Body of pancreas (tissue), 4 donors: ENCODE results near the gene OR6C6. TPM values are rescaled to one million over a fixed set of nuclear protein-coding genes. Genes with fewer than 3 reads are reported as not detected.

Experiments
- ATAC-seq: fragments of 150-250 bp; one replicate; pipeline ENCODE4 v1.9.1; 2016
- DNase-seq, 4 donors: peaks; one replicate each; pipeline ENCODE4 v3.0.0-alpha.2; 2019
- H3K27ac ChIP-seq, 4 donors: fragments of 200-600 bp; sonication (generic); 1 replicate in 3 of 4; 2 replicates in 1 of 4; pipeline versions ENCODE4 v1.5.1 to v1.6.1; 2016 to 2019; ENCODE audit warnings: mild to moderate bottlenecking in 1 of 4, mixed read lengths in 1 of 4, moderate library complexity in 1 of 4
- H3K27me3 ChIP-seq, 2 donors: fragments of 200-600 bp; sonication (generic); one replicate each; pipeline ENCODE4 v1.6.0; 2016; ENCODE audit warnings: mild to moderate bottlenecking in 1 of 2
- H3K36me3 ChIP-seq, 2 donors: fragments of 200-600 bp; sonication (generic); replicated peaks in 1 of 2; 2 replicates each; pipeline ENCODE4 v1.5.1; 2016; ENCODE audit warnings: low read depth in 2 of 2; ENCODE audit not compliant: insufficient read depth in 1 of 2
- H3K4me1 ChIP-seq: fragments of 200-600 bp; sonication (generic); one replicate; pipeline ENCODE4 v1.6.0; 2016
- H3K4me3 ChIP-seq, 2 donors: fragments of 200-600 bp; sonication (generic); 1 replicate in 1 of 2; 2 replicates in 1 of 2; pipeline ENCODE4 v1.5.1; 2016 to 2019
- H3K9me3 ChIP-seq, 3 donors: fragments of 200-600 bp; sonication (generic); 1 replicate in 2 of 3; 2 replicates in 1 of 3; pipeline ENCODE4 v1.5.1; 2016
- POLR2A ChIP-seq, 3 donors: fragments of 450-650 bp; IDR thresholded peaks; one replicate each; pipeline ENCODE4 v1.6.1; 2016; ENCODE audit warnings: antibody characterized with exemption in 3 of 3, mild to moderate bottlenecking in 2 of 3
- WGBS, 2 donors: methylation state at CpG; one replicate each; pipeline ENCODE4 v1.1.5; 2017; 5-methylcytosine and 5-hydroxymethylcytosine counted together
- intact Hi-C: fragments of 100-400 bp; cut with DNase I; formaldehyde crosslinking; loops from one replicate; pipeline ENCODE4 v1.15.1; 2023
- total RNA-seq, 2 donors: library from RNA; depleted of rRNA; stranded (reverse); fragments of >200 nt; gene quantifications; one replicate each; pipeline ENCODE4 v1.1.0, GENCODE V29; 2016
- TF ChIP-seq, protein P1 (sequence below), 7 experiments: fragments of 450-650 bp in 4 of 7; fragments of 200-600 bp in 3 of 7; sonication (generic) in 3 of 7; IDR thresholded peaks; one replicate each; pipeline ENCODE4 v1.5.1; 2016 to 2019; ENCODE audit warnings: antibody characterized with exemption in 7 of 7

Gene OR6C6
- total RNA-seq, 2 donors from 2014 or later, result not detected

DNA sequence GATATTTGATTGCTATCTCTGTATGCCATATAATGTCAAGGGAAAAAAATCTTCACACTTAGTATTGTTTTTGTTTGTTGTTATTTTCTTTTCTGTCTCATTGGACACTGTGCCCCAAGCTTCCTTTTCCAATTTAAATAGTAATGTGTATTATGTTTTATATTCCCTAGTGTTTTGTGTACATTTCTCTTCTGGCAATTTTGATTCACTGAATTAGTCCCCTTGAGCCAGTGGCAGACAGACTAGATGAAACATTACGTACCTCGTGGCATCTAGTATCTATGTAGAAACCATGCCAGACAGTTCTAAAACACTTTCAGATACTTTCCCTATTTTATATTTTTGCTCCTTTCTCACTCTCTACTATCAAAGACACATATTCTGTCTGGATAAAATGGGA is 17.7 kb upstream of the OR6C6 start, which contains the start of gene OR6C1:
Gene OR6C1 (plus strand): TSS at position 301 of the 400 bp plus-strand sequence. CDS start 6,257 bp downstream, outside the sequence.
- no peak for ATAC-seq
- 72 to 76% methylated on average over 2 of the region's 2 CpGs for WGBS, 2 donors
- TF ChIP-seq, protein P1, sequence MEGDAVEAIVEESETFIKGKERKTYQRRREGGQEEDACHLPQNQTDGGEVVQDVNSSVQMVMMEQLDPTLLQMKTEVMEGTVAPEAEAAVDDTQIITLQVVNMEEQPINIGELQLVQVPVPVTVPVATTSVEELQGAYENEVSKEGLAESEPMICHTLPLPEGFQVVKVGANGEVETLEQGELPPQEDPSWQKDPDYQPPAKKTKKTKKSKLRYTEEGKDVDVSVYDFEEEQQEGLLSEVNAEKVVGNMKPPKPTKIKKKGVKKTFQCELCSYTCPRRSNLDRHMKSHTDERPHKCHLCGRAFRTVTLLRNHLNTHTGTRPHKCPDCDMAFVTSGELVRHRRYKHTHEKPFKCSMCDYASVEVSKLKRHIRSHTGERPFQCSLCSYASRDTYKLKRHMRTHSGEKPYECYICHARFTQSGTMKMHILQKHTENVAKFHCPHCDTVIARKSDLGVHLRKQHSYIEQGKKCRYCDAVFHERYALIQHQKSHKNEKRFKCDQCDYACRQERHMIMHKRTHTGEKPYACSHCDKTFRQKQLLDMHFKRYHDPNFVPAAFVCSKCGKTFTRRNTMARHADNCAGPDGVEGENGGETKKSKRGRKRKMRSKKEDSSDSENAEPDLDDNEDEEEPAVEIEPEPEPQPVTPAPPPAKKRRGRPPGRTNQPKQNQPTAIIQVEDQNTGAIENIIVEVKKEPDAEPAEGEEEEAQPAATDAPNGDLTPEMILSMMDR (IDR thresholded peaks at IDR 0.05), result no peak
- no peak for TF ChIP-seq POLR2A (IDR thresholded peaks at IDR 0.05)

DNA sequence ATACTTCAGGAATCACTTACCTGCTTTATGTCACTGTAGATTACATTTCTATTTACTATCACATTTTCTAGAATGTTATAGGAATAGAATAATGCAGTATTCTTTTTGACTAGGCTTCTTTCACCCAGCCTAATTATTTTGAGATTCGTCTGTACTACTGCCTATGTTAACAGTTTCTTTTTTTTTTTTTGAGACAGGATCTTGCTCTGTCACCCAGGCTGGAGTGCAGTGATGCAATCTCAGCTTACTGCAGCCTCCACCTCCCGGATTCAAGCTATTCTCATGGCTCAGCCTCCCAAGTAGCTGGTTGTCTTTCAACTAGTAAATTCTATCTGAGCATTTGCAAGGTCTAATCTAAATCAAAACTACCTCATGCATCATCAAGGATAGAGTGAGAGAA is 6.4 kb downstream of the OR6C6 start:
- TF ChIP-seq, protein P1 (IDR thresholded peaks at IDR 0.05), result no peak
- TF ChIP-seq POLR2A (IDR thresholded peaks at IDR 0.05), result no peak
- H3K4me3 ChIP-seq, result no peak overlapping the region
- no peaks in the 10 kb centered on the region for H3K9me3 ChIP-seq
- 30 to 31% methylated on average over 2 of the region's 2 CpGs for WGBS, 2 donors
- no peaks in the 10 kb centered on the region for H3K36me3 ChIP-seq
- ATAC-seq (no peak), DNase-seq (no peak)
- intact Hi-C loops, result no loop called here
- H3K4me1 ChIP-seq, result no peaks in the 10 kb centered on the region
- no peaks in the 10 kb centered on the region for H3K27me3 ChIP-seq
- H3K27ac ChIP-seq, result no peak overlapping the region

More for the DNA sequence above, 17.7 kb upstream of the OR6C6 start, which contains the start of gene OR6C1:
- H3K9me3 ChIP-seq, result no peaks in the 10 kb centered on the region
- no peaks in the 10 kb centered on the region for H3K36me3 ChIP-seq
- H3K4me1 ChIP-seq, result no peaks in the 10 kb centered on the region
- intact Hi-C loops, result no loop called here
- H3K27ac ChIP-seq, result no peak within 1 kb of the TSS
- H3K4me3 ChIP-seq, result no peak within 1 kb of the TSS
- H3K27me3 ChIP-seq, result no peaks in the 10 kb centered on the region
- DNase-seq, result no peak

DNA sequence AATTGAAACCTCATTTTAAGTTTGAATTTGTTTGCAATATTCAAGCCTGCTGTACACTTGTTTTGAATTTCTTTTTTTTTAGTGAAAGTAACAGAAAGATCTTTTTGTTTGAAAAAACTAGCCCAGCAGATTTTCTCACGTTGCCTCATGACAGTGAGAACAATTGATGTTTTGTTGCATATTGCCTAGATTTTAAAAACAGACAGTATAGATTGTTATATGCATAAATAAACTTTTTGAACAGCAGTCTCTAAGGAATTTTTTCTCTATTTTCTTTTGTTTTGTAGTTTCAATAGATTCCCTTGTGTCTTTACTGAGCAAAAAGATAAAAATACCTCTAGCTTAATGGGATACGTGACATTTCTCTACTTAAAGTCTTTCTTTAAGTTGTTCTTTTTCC is 15.4 kb downstream of the OR6C6 start:
- no peak overlapping the region for H3K4me3 ChIP-seq
- H3K36me3 ChIP-seq, result no peaks in the 10 kb centered on the region
- no peaks in the 10 kb centered on the region for H3K27me3 ChIP-seq
- no peaks in the 10 kb centered on the region for H3K9me3 ChIP-seq
- ATAC-seq, result no peak
- TF ChIP-seq, protein P1 (IDR thresholded peaks at IDR 0.05), result no peak
- no peak for TF ChIP-seq POLR2A (IDR thresholded peaks at IDR 0.05)
- intact Hi-C loops, result no loop called here
- no peaks in the 10 kb centered on the region for H3K4me1 ChIP-seq
- H3K27ac ChIP-seq, result no peak overlapping the region
- DNase-seq, result no peak
- 33 to 39% methylated on average over 2 of the region's 2 CpGs for WGBS, 2 donors

DNA sequence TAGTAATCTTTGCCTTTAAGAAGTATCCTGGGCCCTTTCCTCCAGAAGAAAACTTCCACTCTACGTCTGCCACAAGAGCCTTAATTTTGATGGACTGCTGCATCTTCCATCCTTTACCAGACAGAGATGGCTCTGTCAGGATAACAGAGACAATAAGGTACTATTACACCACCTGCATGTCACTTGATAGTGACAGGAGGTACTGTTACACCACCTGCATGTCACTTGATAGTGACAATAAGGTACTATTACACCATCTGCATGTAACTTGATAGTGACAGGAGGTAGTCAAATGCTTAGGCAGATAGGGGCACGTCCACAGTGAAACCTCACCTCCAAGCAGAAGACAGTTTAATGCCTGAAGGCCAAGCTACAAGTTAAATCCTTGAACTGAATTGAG is 38.1 kb downstream of the OR6C6 start:
- intact Hi-C loops, result no loop called here
- Histone ChIP-seq H3K4me3 (no peak overlapping the region), H3K4me1 (no peaks in the 10 kb centered on the region), H3K9me3 (no peaks in the 10 kb centered on the region), H3K36me3 (no peaks in the 10 kb centered on the region), H3K27ac (no peak overlapping the region), H3K27me3 (no peaks in the 10 kb centered on the region)
- TF ChIP-seq, protein P1 (IDR thresholded peaks at IDR 0.05), result no peak
- no peak for TF ChIP-seq POLR2A (IDR thresholded peaks at IDR 0.05)
- DNase-seq (no peak), ATAC-seq (no peak)
- 70 to 76% methylated on average over 2 of the region's 2 CpGs for WGBS, 2 donors

DNA sequence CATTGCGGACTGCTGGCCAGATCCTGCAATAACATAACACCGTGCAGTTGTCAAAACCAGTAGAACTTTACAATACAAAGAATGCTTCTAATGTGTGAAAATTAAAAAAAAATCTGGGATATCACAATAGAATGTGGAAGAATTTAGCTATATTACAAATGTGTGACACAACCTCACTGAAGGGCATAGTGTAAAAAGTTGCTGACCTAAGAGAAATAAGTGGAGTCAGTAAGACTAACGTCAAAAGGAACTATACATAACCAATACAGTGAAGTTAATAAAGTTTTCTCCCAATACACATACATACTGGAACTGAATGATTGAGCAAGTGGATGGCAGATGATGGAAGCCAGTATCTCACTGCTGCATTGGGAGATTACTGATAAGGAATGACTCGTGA is 39.5 kb downstream of the OR6C6 start:
- no peak overlapping the region for H3K27ac ChIP-seq

More for the DNA sequence above, 39.5 kb downstream of the OR6C6 start:
- intact Hi-C loops, result no loop called here
- H3K36me3 ChIP-seq, result no peaks in the 10 kb centered on the region
- no peaks in the 10 kb centered on the region for H3K4me1 ChIP-seq
- ATAC-seq (no peak), DNase-seq (no peak)
- WGBS, 2 donors, result 81 to 91% methylated on average over 4 of the region's 4 CpGs
- H3K4me3 ChIP-seq, result no peak overlapping the region
- TF ChIP-seq, protein P1 (IDR thresholded peaks at IDR 0.05), result no peak
- TF ChIP-seq POLR2A (IDR thresholded peaks at IDR 0.05), result no peak
- H3K27me3 ChIP-seq, result no peaks in the 10 kb centered on the region
- H3K9me3 ChIP-seq, result no peaks in the 10 kb centered on the region
